ENCODE results near the gene LY6G5B.

LY6G5B gene

DNA sequence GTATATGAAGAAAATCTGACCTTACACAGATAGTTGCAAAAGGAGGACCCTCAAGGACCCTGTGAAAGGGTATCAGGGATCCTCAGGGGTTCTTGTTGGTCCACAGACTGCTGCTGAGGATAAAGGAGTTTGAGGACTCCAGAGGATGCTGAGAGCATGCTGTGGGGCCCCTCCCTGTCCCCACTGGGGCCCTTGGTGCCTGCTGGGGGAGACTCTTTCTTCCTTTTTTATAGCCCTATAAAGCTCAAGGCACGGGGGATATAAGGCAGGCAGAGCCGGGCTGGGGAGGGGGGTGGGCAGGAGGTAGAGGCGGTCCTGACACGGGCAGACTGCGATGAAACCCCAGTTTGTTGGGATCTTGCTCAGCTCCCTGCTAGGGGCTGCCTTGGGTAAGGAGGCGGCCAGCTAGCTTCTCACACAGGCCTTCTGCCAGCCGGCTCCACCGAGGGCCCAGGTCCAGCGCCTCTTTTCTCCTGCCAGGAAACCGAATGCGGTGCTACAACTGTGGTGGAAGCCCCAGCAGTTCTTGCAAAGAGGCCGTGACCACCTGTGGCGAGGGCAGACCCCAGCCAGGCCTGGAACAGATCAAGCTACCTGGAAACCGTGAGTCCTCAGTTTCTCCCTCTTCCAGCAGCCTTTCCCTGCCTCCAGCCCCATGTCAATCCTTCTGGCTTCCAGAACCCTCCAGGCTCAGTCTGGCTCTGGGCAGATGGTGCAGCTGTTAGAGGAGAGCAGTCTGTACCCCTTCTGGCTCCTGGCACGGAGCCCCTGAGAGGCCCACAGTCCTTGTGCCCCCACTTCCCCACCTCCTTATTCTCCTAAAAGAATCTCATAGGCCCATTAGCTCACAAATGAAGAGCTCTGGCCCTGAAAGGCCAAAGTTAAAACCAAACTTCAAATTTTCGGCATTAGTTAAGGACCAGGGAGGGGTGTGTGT, 45.5 kb downstream of the LY6G5B start, which contains the start of gene LY6G6D:
Gene LY6G6D (plus strand): TSS at position 327 of the 937 bp plus-strand sequence. CDS start 8 bp downstream, at position 335.
- TF ChIP-seq, protein P1, sequence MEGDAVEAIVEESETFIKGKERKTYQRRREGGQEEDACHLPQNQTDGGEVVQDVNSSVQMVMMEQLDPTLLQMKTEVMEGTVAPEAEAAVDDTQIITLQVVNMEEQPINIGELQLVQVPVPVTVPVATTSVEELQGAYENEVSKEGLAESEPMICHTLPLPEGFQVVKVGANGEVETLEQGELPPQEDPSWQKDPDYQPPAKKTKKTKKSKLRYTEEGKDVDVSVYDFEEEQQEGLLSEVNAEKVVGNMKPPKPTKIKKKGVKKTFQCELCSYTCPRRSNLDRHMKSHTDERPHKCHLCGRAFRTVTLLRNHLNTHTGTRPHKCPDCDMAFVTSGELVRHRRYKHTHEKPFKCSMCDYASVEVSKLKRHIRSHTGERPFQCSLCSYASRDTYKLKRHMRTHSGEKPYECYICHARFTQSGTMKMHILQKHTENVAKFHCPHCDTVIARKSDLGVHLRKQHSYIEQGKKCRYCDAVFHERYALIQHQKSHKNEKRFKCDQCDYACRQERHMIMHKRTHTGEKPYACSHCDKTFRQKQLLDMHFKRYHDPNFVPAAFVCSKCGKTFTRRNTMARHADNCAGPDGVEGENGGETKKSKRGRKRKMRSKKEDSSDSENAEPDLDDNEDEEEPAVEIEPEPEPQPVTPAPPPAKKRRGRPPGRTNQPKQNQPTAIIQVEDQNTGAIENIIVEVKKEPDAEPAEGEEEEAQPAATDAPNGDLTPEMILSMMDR (IDR thresholded peaks at IDR 0.05; ENCODE audit: low read length, missing control alignments) = no peak

DNA sequence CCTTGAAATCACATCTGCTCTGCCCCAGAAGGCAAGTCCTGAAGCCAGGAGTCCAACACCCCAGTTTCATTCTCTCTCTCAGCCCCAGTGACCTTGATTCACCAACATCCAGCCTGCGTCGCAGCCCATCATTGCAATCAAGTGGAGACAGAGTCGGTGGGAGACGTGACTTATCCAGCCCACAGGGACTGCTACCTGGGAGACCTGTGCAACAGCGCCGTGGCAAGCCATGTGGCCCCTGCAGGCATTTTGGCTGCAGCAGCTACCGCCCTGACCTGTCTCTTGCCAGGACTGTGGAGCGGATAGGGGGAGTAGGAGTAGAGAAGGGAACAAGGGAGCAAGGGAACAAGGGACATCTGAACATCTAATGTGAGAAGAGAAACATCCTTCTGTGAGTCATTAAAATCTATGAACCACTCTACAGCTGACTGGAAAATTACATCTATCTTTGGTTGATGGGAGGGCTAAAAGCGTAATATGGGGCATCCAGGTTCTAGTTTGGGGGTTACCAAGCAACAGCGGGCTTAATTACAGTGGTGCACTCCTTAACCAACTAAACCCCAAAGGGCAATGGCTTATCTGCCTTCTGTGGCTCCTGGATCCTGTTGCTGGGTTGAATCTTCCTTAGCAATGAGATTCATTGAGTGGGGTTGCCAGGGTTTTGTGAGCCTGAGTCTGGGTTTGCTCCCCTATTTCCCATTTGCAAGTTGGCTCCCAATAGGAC, 47.9 kb downstream of the LY6G5B start:
- TF ChIP-seq, protein P1 (IDR thresholded peaks at IDR 0.05; ENCODE audit: low read length, missing control alignments) = no peak
- no peak for DNase-seq (ENCODE audit: low read depth)
- H3K4me3 ChIP-seq (replicated peaks; ENCODE audit: low read depth, low read length) = no peak overlapping the region

More for the DNA sequence above, 45.5 kb downstream of the LY6G5B start, which contains the start of gene LY6G6D:
- no peak for DNase-seq (ENCODE audit: low read depth)
- no peak within 1 kb of the TSS for H3K4me3 ChIP-seq (replicated peaks; ENCODE audit: low read depth, low read length)

DNA sequence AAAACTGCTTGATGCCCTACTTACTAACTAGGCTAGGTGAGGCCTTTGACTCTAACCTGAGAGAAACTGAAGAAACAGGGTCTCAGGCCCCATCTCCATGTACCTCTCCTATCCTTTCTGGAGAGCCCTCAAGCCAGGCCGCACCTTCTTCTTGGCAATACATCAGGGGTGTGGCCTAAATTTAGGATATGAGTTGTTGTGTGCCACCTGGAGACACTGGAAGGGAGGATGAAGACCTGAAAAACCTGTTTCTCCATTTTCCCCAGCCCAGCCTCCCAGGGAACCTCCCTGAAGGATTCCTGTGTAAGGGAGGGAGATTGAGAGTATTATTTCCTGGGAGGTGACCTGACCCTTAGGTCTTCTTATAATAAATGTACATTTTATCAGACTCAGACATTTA, 48.5 kb downstream of the LY6G5B start:
- TF ChIP-seq, protein P1 (IDR thresholded peaks at IDR 0.05; ENCODE audit: low read length, missing control alignments) = no peak
- no peak for DNase-seq (ENCODE audit: low read depth)

GRCh38 chr6:31719001-31719400, 49.2 kb downstream of the LY6G5B start:
- TF ChIP-seq, protein P1 (IDR thresholded peaks at IDR 0.05; ENCODE audit: low read length, missing control alignments) = no peak
- H3K4me3 ChIP-seq (replicated peaks; ENCODE audit: low read depth, low read length) = no peak overlapping the region
- no peak for DNase-seq (ENCODE audit: low read depth)

More for the DNA sequence above, 48.5 kb downstream of the LY6G5B start:
- no peak overlapping the region for H3K4me3 ChIP-seq (replicated peaks; ENCODE audit: low read depth, low read length)

GRCh38 chr6:31720196-31720770, 50.5 kb downstream of the LY6G5B start:
- TF ChIP-seq, protein P1 (IDR thresholded peaks at IDR 0.05; ENCODE audit: low read length, missing control alignments) = no peak
- DNase-seq (ENCODE audit: low read depth) = no peak
- H3K4me3 ChIP-seq (replicated peaks; ENCODE audit: low read depth, low read length) = no peak overlapping the region

DNA sequence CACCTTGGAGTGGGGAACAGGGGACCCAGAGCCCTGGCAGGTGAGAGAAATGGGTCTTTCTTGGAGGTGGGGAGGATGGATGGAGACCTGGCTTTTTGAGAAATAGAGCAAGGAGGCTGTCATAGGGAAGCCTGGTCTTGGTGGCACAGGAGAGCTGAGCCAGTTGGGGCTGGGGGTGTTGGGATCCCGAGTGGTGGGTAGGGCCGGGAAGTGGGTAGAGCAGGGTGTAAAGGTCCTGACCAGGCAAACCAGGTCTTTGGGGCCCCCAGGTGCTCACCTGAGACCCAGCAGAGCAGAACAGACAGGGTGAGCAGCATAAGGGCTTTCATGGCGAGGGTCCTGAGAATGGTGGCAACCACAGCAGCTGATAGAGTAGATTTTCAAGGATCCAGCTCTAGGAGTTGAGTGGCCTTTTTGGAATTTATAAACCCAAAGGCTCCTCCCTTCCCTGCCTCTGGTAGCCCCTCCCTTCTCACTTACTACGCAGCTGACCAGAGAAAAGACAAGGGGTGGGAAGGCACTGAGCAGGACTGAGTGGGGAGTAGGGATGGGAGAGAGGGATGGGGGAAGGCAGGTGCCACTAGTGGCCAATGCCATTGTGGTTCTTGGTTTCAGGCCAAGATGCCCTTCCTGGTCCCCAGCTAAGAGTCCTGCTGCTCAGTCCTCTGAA, 51.7 kb downstream of the LY6G5B start, which contains the start of gene LY6G6C:
Gene LY6G6C (minus strand): TSS at position 396 of the 670 bp plus-strand sequence. CDS start 67 bp downstream, at position 329.
- no peak within 1 kb of the TSS for H3K4me3 ChIP-seq (replicated peaks; ENCODE audit: low read depth, low read length)
- TF ChIP-seq, protein P1 (IDR thresholded peaks at IDR 0.05; ENCODE audit: low read length, missing control alignments) = no peak

More for the DNA sequence above, 51.7 kb downstream of the LY6G5B start, which contains the start of gene LY6G6C:
- no peak for DNase-seq (ENCODE audit: low read depth)
